OCI-LY7 (cell line): ENCODE results near the gene SLC16A1.

Source experiments
- CTCF ChIP-seq: fragments of 200-600 bp; sonication (generic); conservative IDR thresholded peaks from 2 replicates; pipeline ENCODE4 v1.5.1; 2014; ENCODE audit warnings: mild to moderate bottlenecking, antibody characterized with exemption, low read length, moderate library complexity, mixed read lengths
- EZH2phosphoT487 ChIP-seq: fragments of 200-600 bp; sonication (generic); IDR thresholded peaks from 2 replicates; pipeline ENCODE4 v1.6.1; 2018; ENCODE audit warnings: low read depth, borderline replicate concordance, mild to moderate bottlenecking, mixed run types, antibody characterized with exemption, low read length, moderate library complexity, mixed read lengths

GRCh38 chr1:112901387-112901786, 54.6 kb downstream of the SLC16A1 start:
- TF ChIP-seq CTCF (no peak), EZH2phosphoT487 (no peak)
